K562 (cell line): ENCODE data around the gene NDUFAF5. TPM values are rescaled to one million over a fixed set of nuclear protein-coding genes. Genes with fewer than 3 reads are reported as not detected.

Experiments used
- BMI1 ChIP-seq: fragments of 150-350 bp; IDR thresholded peaks from 2 replicates; pipeline ENCODE4 v1.6.1; 2014; ENCODE audit warnings: low read length
- E4F1 ChIP-seq: fragments of 250-450 bp; sonication (Bioruptor Pico); IDR thresholded peaks from 2 replicates; pipeline ENCODE4 v1.5.0; 2021; ENCODE audit warnings: mild to moderate bottlenecking, borderline replicate concordance
- EP300 ChIP-seq: IDR thresholded peaks from 2 replicates; pipeline ENCODE4 v1.6.1; 2012; ENCODE audit warnings: low read length, improper control_type of control experiment
- KLF16 ChIP-seq: IDR thresholded peaks from 2 replicates; pipeline ENCODE4 v1.6.1; 2016; ENCODE audit warnings: antibody characterized with exemption
- POLR2AphosphoS2 ChIP-seq: IDR thresholded peaks from 2 replicates; pipeline ENCODE4 v1.6.1; 2012; ENCODE audit warnings: low read length, improper control_type of control experiment
- RBM14 ChIP-seq: fragments of 200-400 bp; formaldehyde crosslinking; IDR thresholded peaks from 2 replicates; pipeline ENCODE4 v1.6.1; 2018; ENCODE audit warnings: low read depth, mild to moderate bottlenecking, low read length, moderate library complexity, borderline replicate concordance; ENCODE audit not compliant: insufficient read depth
- TARDBP ChIP-seq: fragments of 450-650 bp; IDR thresholded peaks from 2 replicates; pipeline ENCODE4 v1.6.1; 2016
- TRIM25 ChIP-seq: fragments of 450-650 bp; IDR thresholded peaks from 2 replicates; pipeline ENCODE4 v1.7.0; 2016; ENCODE audit warnings: borderline replicate concordance
- ZNF174 ChIP-seq: fragments of 250-450 bp; sonication (Bioruptor Pico); IDR thresholded peaks from 2 replicates; pipeline ENCODE4 v1.4.0; 2020; ENCODE audit warnings: mild to moderate bottlenecking
- ZNF431 ChIP-seq: sonication (generic); formaldehyde crosslinking; IDR thresholded peaks from 2 replicates; pipeline ENCODE4 v1.8.0; 2022; ENCODE audit warnings: mild to moderate bottlenecking, missing genetic modification reagents
- ZNF589 ChIP-seq: fragments of 200-800 bp; sonication (Bioruptor generic); IDR thresholded peaks from 2 replicates; pipeline ENCODE4 v1.6.1; 2016; ENCODE audit warnings: low read depth, missing genetic modification characterization, missing compliant biosample characterization
- polyA plus RNA-seq, 8 experiments: library from polyadenylated mRNA; depleted of rRNA in 4 of 8; stranded (reverse) in 5 of 8; unstranded in 3 of 8; fragments of >200 nt; fragmentation: Nextera tagmentation in 2 of 8; fragmentation: Illumina TruSeq in 1 of 8; extraction: Ambion mirVana in 2 of 8; extraction: Trizol in 1 of 8; gene quantifications; 2 replicates each; pipeline versions ENCODE4 v1.2.1 to v1.2.3, GENCODE V29; 2011 to 2014; ENCODE audit warnings: inconsistent platforms in 1 of 8, missing spikeins in 1 of 8
- total RNA-seq, 7 experiments: library from RNA; depleted of rRNA in 6 of 7; stranded (reverse); fragments of >200 nt in 6 of 7; fragmentation: Illumina TruSeq in 2 of 7; extraction: Trizol in 2 of 7; gene quantifications; 2 replicates each; pipeline versions ENCODE4 v1.2.1 to v1.2.3, GENCODE V29; 2011 to 2021; ENCODE audit warnings: low replicate concordance in 1 of 7

Gene NDUFAF5
- total and polyA plus RNA-seq, 9 of the 15 experiments (the other 6 are each of a cell fraction or from before 2014, with no cell fraction given): 17.2 to 33.1 (median 27.3) TPM

GRCh38 chr20:13745784-13746183, 39.0 kb upstream of the NDUFAF5 start (continued):
- TF ChIP-seq E4F1 (CRISPR knock-in tag): no peak
- no peak for TF ChIP-seq KLF16
- no peak for TF ChIP-seq BMI1
- TF ChIP-seq ZNF589 (CRISPR knock-in tag): no peak
- TF ChIP-seq EP300: no peak
- TF ChIP-seq TRIM25: no peak
- TF ChIP-seq TARDBP: no peak
- no peak for TF ChIP-seq POLR2AphosphoS2
- TF ChIP-seq ZNF174 (CRISPR knock-in tag): no peak
- TF ChIP-seq RBM14: no peak
- no peak for TF ChIP-seq ZNF431 (CRISPR knock-in tag)
- TF ChIP-seq, all 486 proteins: peak for 0
